Endodermal cell (in vitro differentiated cells): ENCODE results near the gene NOL9. TPM values are rescaled to one million over a fixed set of nuclear protein-coding genes. Genes with fewer than 3 reads are reported as not detected.

Experiments used
- DNase-seq: peaks from one replicate; pipeline ENCODE4 v3.0.0-alpha.2; 2017
- H3K27ac ChIP-seq: 2 replicates; pipeline ENCODE4 v1.5.1; 2013; ENCODE audit warnings: mild to moderate bottlenecking, low read depth, low read length, moderate library complexity
- H3K27me3 ChIP-seq: 2 replicates; pipeline ENCODE4 v1.6.1; 2013; ENCODE audit warnings: mild to moderate bottlenecking, low read length, moderate library complexity; ENCODE audit not compliant: insufficient read depth, control insufficient read depth, poor library complexity, severe bottlenecking
- H3K36me3 ChIP-seq: 2 replicates; pipeline ENCODE4 v1.7.0; 2013; ENCODE audit warnings: mild to moderate bottlenecking, low read length, moderate library complexity; ENCODE audit not compliant: control insufficient read depth, insufficient read depth
- H3K4me1 ChIP-seq: one replicate; pipeline ENCODE4 v1.7.0; 2013; ENCODE audit warnings: low read length; ENCODE audit not compliant: control insufficient read depth, insufficient read depth
- H3K4me3 ChIP-seq: 2 replicates; pipeline ENCODE4 v1.5.1; 2013; ENCODE audit warnings: mild to moderate bottlenecking, low read length, moderate library complexity
- H3K9ac ChIP-seq: 2 replicates; pipeline ENCODE4 v1.6.1; 2013; ENCODE audit warnings: mild to moderate bottlenecking, low read length, moderate library complexity; ENCODE audit not compliant: poor library complexity, severe bottlenecking; ENCODE audit errors: extremely low read depth
- H3K9me3 ChIP-seq: 2 replicates; pipeline ENCODE4 v1.6.1; 2013; ENCODE audit warnings: mild to moderate bottlenecking, low read length, moderate library complexity; ENCODE audit not compliant: control insufficient read depth
- H3K27ac Mint-ChIP-seq: 2 replicates; pipeline ENCODE4 v1.8.0; 2020; ENCODE audit warnings: mixed read lengths
- H3K27me3 Mint-ChIP-seq: 2 replicates; pipeline ENCODE4 v1.8.0; 2021; ENCODE audit warnings: mild to moderate bottlenecking, mixed read lengths; ENCODE audit not compliant: insufficient read depth
- H3K36me3 Mint-ChIP-seq: 2 replicates; pipeline ENCODE4 v1.8.0; 2020; ENCODE audit warnings: low read depth, mixed read lengths
- H3K4me1 Mint-ChIP-seq: 2 replicates; pipeline ENCODE4 v1.8.0; 2020; ENCODE audit warnings: mixed read lengths
- H3K4me3 Mint-ChIP-seq: 2 replicates; pipeline ENCODE4 v1.8.0; 2020; ENCODE audit warnings: mild to moderate bottlenecking, moderate library complexity, mixed read lengths
- H3K9me3 Mint-ChIP-seq: 2 replicates; pipeline ENCODE4 v1.8.0; 2020; ENCODE audit warnings: mild to moderate bottlenecking, mixed read lengths
- WGBS, 2 experiments: methylation state at CpG; one replicate each; pipeline versions ENCODE4 v1.1.5 to v1.1.7; 2013; ENCODE audit warnings: missing lambda C conversion rate in 2 of 2, mixed read lengths in 1 of 2; ENCODE audit not compliant: insufficient coverage in 1 of 2, insufficient read length in 1 of 2; 5-methylcytosine and 5-hydroxymethylcytosine counted together
- total RNA-seq, 2 donors: library from RNA; stranded (reverse); fragmentation: NEBNext Ultra II Directional in 1 of 2; extraction: Animal tissue kit (Norgen Biotek cat#: 25700) in 1 of 2; gene quantifications; 2 replicates in 1 of 2; 3 replicates in 1 of 2; pipeline ENCODE4 v1.2.1, GENCODE V29; 2021
- TF ChIP-seq, protein P1 (sequence below): fragments of 200-600 bp; sonication (generic); conservative IDR thresholded peaks from 2 replicates; pipeline ENCODE4 v1.5.0; 2021; ENCODE audit warnings: antibody characterized with exemption, mild to moderate bottlenecking

NOL9 gene
- total RNA-seq, 2 donors from 2014 or later, result 35.0 to 43.9 TPM

DNA sequence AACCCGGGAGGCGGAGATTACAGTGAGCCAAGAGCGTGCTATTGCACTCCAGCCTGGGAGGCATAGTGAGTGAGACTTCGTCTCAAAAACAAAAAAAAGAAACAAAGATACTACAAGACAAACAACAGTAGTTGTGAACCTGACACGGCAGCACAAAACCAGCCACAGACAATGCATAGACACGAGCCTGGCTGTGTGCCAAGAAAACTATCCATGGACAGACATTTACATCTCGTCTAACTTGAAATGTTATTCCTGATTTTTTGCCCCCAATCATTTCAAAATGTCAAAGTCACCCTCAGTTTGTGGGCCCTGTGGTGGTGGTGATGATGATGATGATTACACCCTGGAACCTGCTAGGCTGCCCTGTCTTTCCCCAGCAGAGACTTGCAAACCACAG is 42.0 kb upstream of the NOL9 start:
- Mint-ChIP-seq H3K27ac (no peak overlapping the region), H3K36me3 (peaks cover 34% of the 10 kb centered on the region), H3K27me3 (no peaks in the 10 kb centered on the region), H3K4me1 (peaks cover 8% of the 10 kb centered on the region), H3K9me3 (no peaks in the 10 kb centered on the region), H3K4me3 (no peak overlapping the region)
- no peaks in the 10 kb centered on the region for H3K9me3 ChIP-seq
- H3K4me1 ChIP-seq, result peaks cover 4% of the 10 kb centered on the region
- H3K4me3 ChIP-seq, result no peak overlapping the region
- TF ChIP-seq, protein P1, sequence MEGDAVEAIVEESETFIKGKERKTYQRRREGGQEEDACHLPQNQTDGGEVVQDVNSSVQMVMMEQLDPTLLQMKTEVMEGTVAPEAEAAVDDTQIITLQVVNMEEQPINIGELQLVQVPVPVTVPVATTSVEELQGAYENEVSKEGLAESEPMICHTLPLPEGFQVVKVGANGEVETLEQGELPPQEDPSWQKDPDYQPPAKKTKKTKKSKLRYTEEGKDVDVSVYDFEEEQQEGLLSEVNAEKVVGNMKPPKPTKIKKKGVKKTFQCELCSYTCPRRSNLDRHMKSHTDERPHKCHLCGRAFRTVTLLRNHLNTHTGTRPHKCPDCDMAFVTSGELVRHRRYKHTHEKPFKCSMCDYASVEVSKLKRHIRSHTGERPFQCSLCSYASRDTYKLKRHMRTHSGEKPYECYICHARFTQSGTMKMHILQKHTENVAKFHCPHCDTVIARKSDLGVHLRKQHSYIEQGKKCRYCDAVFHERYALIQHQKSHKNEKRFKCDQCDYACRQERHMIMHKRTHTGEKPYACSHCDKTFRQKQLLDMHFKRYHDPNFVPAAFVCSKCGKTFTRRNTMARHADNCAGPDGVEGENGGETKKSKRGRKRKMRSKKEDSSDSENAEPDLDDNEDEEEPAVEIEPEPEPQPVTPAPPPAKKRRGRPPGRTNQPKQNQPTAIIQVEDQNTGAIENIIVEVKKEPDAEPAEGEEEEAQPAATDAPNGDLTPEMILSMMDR, result no peak
- H3K9ac ChIP-seq, result no peak overlapping the region
- no peaks in the 10 kb centered on the region for H3K27me3 ChIP-seq
- DNase-seq, result no peak
- WGBS, 2 experiments, result 96 to 98% methylated on average over 4 to 7 of the region's 7 CpGs
- no peak overlapping the region for H3K27ac ChIP-seq
- peaks cover 62% of the 10 kb centered on the region for H3K36me3 ChIP-seq

DNA sequence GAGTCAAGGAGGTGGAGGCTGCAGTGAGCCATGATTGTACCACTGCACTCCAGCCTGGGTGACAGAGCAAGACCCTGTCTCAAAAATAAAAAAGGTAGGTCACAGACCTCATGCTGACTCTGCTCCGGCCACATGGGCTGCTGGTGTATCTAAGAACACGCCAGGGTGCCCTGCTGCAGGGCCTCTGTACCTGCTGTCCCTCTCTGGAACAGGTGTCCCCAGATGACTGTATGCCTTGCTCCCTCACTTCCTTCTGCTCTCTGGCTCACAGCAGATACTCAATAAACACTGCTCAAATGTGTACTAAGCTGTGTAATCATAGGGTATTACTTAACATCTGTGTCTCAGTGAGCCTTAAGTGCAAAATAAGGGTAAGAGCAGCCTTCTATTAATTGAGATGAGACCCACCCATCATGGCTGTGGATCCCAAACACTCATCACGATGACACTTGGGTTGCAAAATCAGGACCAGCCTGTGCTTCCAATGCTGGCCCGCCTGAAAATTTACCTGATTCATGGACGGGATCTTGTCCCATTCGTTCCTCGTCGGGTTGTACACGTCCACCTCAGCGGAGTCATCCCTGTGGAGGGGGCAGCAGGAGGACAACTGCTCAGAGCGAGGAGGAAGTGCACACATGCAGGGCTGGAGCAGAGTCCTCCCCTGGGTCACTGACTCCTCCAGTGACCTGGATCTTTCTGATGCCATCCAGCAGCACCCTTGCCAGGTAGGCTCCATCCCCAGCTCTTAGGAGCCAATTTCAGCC is 40.8 kb upstream of the NOL9 start:
- H3K9ac ChIP-seq, result no peak overlapping the region
- no peak overlapping the region for H3K4me3 ChIP-seq
- peaks cover 38% of the 10 kb centered on the region for H3K36me3 Mint-ChIP-seq
- no peaks in the 10 kb centered on the region for H3K9me3 ChIP-seq
- no peak overlapping the region for H3K27ac Mint-ChIP-seq
- WGBS, 2 experiments, result 91 to 94% methylated on average over 11 of the region's 11 CpGs
- TF ChIP-seq, protein P1, result no peak
- no peaks in the 10 kb centered on the region for H3K27me3 ChIP-seq
- H3K27ac ChIP-seq, result no peak overlapping the region
- no peaks in the 10 kb centered on the region for H3K27me3 Mint-ChIP-seq
- DNase-seq, result peak; percentile 25
- H3K4me1 ChIP-seq, result peaks cover 4% of the 10 kb centered on the region
- no peaks in the 10 kb centered on the region for H3K9me3 Mint-ChIP-seq
- no peak overlapping the region for H3K4me3 Mint-ChIP-seq
- peaks cover 69% of the 10 kb centered on the region for H3K36me3 ChIP-seq
- H3K4me1 Mint-ChIP-seq, result peaks cover 2% of the 10 kb centered on the region

- Mint-ChIP-seq H3K4me1 (no peaks in the 10 kb centered on the region), H3K27ac (no peak overlapping the region), H3K9me3 (no peaks in the 10 kb centered on the region), H3K36me3 (peaks cover 45% of the 10 kb centered on the region), H3K4me3 (no peak overlapping the region), H3K27me3 (no peaks in the 10 kb centered on the region)
- peaks cover 65% of the 10 kb centered on the region for H3K36me3 ChIP-seq
- H3K4me1 ChIP-seq, result no peaks in the 10 kb centered on the region
- TF ChIP-seq, protein P1, result no peak
- H3K9ac ChIP-seq, result no peak overlapping the region
- H3K27ac ChIP-seq, result no peak overlapping the region
- H3K4me3 ChIP-seq, result no peak overlapping the region
- H3K27me3 ChIP-seq, result no peaks in the 10 kb centered on the region
- DNase-seq, result no peak
- no peaks in the 10 kb centered on the region for H3K9me3 ChIP-seq
- 94 to 98% methylated on average over 14 to 15 of the region's 15 CpGs for WGBS, 2 experiments
These were observed 39.5 kb upstream of the NOL9 start for GRCh38 chr1:6593810-6594209.
